A549 (cell line): Measurements from ENCODE around the gene VWA5B2.

Source experiments
- CEBPB ChIP-seq, 2 experiments: fragments of >200 bp in 1 of 2; sonication (Bioruptor Twin) in 1 of 2; formaldehyde crosslinking in 1 of 2; IDR thresholded peaks; 2 replicates each; pipeline ENCODE4 v1.6.1; 2012 to 2016
- CTCF ChIP-seq: fragments of >200 bp; sonication (Bioruptor Twin); formaldehyde crosslinking; IDR thresholded peaks from 3 replicates; pipeline ENCODE4 v1.5.1; 2016
- EHMT2 ChIP-seq: fragments of 200-600 bp; sonication (generic); IDR thresholded peaks from 2 replicates; pipeline ENCODE4 v1.6.1; 2016; ENCODE audit warnings: antibody characterized with exemption, low read depth, mild to moderate bottlenecking, moderate library complexity
- ESRRA ChIP-seq: fragments of 150-350 bp; IDR thresholded peaks from 2 replicates; pipeline ENCODE4 v1.6.1; 2014; ENCODE audit warnings: mild to moderate bottlenecking, low read length, borderline replicate concordance
- MAZ ChIP-seq: fragments of 150-350 bp; IDR thresholded peaks from 2 replicates; pipeline ENCODE4 v1.6.1; 2014; ENCODE audit warnings: antibody characterized with exemption, low read depth, low read length, borderline replicate concordance

GRCh38 chr3:184211718-184212117, 17.7 kb upstream of the VWA5B2 start:
- no peak for TF ChIP-seq EHMT2
- no peak for TF ChIP-seq MAZ
- no peak for TF ChIP-seq CEBPB (IDR thresholded peaks at IDR 0.05)
- no peak for TF ChIP-seq CTCF
- TF ChIP-seq ESRRA = no peak
